GM12801 (cell line): Measurements from ENCODE around the gene NHLH2.

ENCODE experiments used
- TF ChIP-seq, protein P1 (sequence below): IDR thresholded peaks from one replicate; pipeline ENCODE4 v1.5.1; 2011; ENCODE audit warnings: control low read depth; ENCODE audit not compliant: insufficient read length; ENCODE audit errors: extremely low read depth

NHLH2 gene

DNA sequence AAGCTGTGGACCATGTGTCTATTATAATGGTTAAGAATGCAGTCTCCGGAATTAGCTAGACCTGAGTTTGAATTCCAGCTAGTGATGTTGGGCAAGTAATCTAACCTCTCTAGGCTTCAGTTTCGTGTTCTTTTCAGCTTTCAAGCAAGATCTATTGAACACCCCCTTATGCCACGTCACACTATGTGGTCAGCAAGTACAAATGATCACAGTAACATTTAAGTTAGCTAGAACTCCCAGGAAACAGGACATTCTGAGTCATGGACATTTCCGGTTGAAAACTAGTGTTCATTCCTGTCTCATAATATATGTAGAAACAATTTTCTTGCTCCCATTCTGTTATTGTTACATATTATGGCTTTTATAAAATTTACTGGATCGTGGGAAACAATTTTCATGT is 34.0 kb upstream of the NHLH2 start:
- TF ChIP-seq, protein P1, sequence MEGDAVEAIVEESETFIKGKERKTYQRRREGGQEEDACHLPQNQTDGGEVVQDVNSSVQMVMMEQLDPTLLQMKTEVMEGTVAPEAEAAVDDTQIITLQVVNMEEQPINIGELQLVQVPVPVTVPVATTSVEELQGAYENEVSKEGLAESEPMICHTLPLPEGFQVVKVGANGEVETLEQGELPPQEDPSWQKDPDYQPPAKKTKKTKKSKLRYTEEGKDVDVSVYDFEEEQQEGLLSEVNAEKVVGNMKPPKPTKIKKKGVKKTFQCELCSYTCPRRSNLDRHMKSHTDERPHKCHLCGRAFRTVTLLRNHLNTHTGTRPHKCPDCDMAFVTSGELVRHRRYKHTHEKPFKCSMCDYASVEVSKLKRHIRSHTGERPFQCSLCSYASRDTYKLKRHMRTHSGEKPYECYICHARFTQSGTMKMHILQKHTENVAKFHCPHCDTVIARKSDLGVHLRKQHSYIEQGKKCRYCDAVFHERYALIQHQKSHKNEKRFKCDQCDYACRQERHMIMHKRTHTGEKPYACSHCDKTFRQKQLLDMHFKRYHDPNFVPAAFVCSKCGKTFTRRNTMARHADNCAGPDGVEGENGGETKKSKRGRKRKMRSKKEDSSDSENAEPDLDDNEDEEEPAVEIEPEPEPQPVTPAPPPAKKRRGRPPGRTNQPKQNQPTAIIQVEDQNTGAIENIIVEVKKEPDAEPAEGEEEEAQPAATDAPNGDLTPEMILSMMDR = no peak

DNA sequence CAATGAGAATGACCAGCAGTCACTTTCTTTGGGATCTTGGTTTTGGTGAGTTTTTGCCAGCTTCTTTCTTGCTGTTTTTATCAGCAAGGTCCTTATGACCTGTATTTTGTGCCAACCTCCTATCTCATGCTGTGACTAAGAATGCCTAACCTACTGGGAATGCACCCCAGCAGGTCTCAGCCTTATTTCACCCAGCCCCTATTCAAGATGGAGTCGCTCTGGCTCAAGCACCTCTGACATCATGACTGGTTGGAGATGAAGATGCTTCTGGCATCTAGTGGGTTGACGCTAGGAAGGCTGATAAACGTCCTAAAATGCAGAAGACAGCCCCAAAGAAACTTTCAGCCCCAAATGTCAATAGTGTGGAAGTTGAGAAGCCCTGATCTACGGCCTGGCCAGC is 33.6 kb upstream of the NHLH2 start:
- TF ChIP-seq, protein P1 = no peak

DNA sequence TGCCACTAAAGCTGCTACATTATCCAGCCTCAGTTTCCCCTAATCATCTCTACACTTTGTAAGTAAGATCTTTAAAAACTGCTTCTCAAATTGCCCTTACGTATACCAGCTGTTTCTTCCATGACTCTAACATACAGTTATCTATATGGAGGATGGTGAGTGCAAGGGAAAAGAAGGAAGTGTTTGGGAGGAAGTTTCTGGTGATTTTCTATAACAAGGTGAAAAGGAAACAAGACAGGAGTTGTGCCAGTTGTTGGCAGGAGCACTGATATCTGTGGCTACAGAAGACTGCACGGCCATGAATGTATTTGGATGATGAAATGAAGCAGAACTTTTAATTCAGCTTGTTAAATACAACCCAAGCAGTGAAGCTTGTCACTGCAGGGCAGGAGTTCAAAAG is 32.3 kb upstream of the NHLH2 start:
- TF ChIP-seq, protein P1 = no peak

DNA sequence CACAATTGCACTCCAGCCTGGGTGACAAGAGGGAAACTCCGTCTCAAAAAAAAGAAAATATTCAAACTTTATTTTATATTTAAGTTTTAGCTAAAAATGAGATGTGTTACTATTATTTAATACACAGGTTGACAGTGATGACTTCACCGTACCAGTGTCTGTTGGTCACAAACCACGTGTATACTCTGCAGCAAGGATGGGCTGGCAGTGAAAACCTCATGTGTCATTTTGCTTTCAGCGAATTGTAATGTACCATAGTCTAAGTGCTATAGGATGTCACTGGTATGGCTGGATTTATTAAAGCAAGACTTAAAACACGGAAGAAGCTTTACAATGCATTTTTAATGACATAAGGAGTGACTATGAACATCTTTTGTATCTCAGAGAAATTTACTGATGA is 28.1 kb upstream of the NHLH2 start:
- TF ChIP-seq, protein P1 = no peak

DNA sequence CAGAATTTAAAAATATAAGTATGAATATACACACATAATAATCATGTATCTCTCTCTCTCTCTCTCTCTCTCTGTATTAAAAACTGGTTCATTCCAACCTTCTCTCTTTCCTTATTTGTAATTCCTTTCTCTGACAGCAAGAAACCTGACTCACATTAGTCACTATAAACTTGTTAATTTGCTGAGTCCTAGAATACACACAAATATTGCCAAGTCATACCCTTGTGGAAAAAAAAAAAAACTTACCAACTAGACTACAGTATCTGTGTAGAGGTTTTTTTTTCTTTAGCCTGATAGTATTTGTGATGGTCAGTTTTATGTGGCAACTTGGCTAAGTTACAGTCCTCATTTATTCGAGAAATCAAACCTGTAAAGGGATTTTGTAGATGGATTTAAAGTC is 26.3 kb upstream of the NHLH2 start:
- TF ChIP-seq, protein P1 = no peak

DNA sequence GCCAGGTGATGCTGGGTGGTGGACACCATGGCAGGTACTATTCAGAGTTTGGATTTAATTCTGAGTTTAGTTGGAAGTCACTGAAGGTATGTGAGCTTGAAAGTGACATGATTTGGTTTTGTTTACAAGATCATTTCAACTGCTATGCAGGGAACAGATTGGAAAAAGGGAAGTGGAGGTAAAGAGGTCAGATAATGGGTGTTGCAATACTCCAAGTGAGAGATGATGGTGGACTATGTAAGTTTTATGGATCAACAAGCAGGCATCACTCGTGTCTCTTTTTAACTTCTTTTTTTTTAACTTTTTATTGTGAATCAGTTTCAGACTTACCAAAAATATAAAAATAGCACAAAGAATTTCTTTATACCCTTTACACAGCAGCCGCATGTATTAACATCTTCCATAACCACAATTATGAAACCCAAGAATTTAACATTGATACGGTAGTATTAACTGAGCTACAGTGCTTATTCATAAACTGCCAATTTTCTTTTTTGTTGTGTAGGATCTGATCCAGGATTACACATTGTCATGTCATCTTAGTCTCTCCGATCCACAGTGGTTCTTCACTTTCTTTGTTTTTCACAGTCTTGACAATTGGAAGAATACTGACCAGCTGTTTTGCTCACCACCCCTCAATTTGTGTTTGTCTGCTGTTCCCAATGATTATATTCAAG is 24.9 kb upstream of the NHLH2 start:
- TF ChIP-seq, protein P1 = no peak

DNA sequence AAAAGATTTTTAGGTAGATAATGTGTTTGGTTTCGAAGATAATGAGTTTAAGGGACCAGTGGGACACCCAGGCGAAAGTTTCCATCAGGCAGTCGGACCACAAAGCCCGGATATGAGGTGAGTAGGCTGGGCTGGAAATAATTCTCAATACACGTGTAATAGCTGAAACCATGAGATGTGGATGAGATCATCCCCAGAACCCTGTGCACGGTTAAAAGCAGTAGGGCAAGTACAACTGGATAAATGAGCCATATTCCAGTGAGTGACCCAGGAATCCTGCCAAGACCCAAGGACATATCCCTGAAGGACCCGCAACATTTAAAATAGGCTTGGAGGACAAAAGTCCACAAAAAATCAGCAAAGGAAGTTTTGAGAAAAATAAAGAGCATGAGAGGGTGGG is 21.5 kb upstream of the NHLH2 start:
- TF ChIP-seq, protein P1 = no peak
